GM21447 (cell line): Measurements from ENCODE around the gene DYRK1A.

Experiments
- ATAC-seq: cut with Tn5 transposase; IDR thresholded peaks from one replicate; pipeline ENCODE4 v1.9.1; 2021; ENCODE audit not compliant: unreplicated experiment

The DYRK1A gene

GRCh38 chr21:37415939-37416338, 49.4 kb downstream of the DYRK1A start:
- ATAC-seq, result no peak

- no peak for ATAC-seq
Observed at GRCh38 chr21:37416914-37417313, 50.3 kb downstream of the DYRK1A start.

GRCh38 chr21:37419228-37419906, 52.8 kb downstream of the DYRK1A start:
- no peak for ATAC-seq

- no peak for ATAC-seq
Observed at GRCh38 chr21:37421306-37421705, 54.7 kb downstream of the DYRK1A start.

- ATAC-seq, result no peak
Observed at GRCh38 chr21:37422382-37422781, 55.8 kb downstream of the DYRK1A start.

- no peak for ATAC-seq
Observed at GRCh38 chr21:37423103-37423502, 56.5 kb downstream of the DYRK1A start.

- ATAC-seq, result no peak
Observed at GRCh38 chr21:37424396-37424795, 57.8 kb downstream of the DYRK1A start.

GRCh38 chr21:37425001-37425400, 58.4 kb downstream of the DYRK1A start:
- ATAC-seq, result no peak

GRCh38 chr21:37425684-37426083, 59.1 kb downstream of the DYRK1A start:
- no peak for ATAC-seq

GRCh38 chr21:37427221-37427620, 60.6 kb downstream of the DYRK1A start:
- ATAC-seq, result no peak

GRCh38 chr21:37429356-37429755, 62.8 kb downstream of the DYRK1A start:
- no peak for ATAC-seq

- no peak for ATAC-seq
Observed at GRCh38 chr21:37430184-37430821, 63.7 kb downstream of the DYRK1A start.

GRCh38 chr21:37431243-37431642, 64.7 kb downstream of the DYRK1A start:
- ATAC-seq, result no peak

- ATAC-seq, result no peak
Observed at GRCh38 chr21:37432710-37433455, 66.3 kb downstream of the DYRK1A start.

GRCh38 chr21:37433456-37433840, 66.9 kb downstream of the DYRK1A start:
- no peak for ATAC-seq

- ATAC-seq, result no peak
Observed at GRCh38 chr21:37435120-37435519, 68.5 kb downstream of the DYRK1A start.

GRCh38 chr21:37435711-37436110, 69.1 kb downstream of the DYRK1A start:
- no peak for ATAC-seq

- ATAC-seq, result no peak
Observed at GRCh38 chr21:37436174-37436573, 69.6 kb downstream of the DYRK1A start.

GRCh38 chr21:37437376-37438080, 71.0 kb downstream of the DYRK1A start:
- no peak for ATAC-seq

GRCh38 chr21:37443683-37444082, 77.1 kb downstream of the DYRK1A start:
- no peak for ATAC-seq

GRCh38 chr21:37445228-37445627, 78.7 kb downstream of the DYRK1A start:
- ATAC-seq, result no peak

- ATAC-seq, result no peak
Observed at GRCh38 chr21:37446552-37446951, 80.0 kb downstream of the DYRK1A start.
